H1 (cell line): ENCODE measurements around the gene MRFAP1. TPM values are rescaled to one million over a fixed set of nuclear protein-coding genes. Genes with fewer than 3 reads are reported as not detected.

ENCODE experiments used
- BRCA1 ChIP-seq: IDR thresholded peaks from 2 replicates; pipeline ENCODE4 v1.6.1; 2012; ENCODE audit warnings: low read depth, low read length, improper control_type of control experiment
- EGR1 ChIP-seq: IDR thresholded peaks from 2 replicates; pipeline ENCODE4 v1.6.1; 2011; ENCODE audit warnings: low read depth, low read length, borderline replicate concordance
- polyA plus RNA-seq, 7 experiments: library from polyadenylated mRNA; depleted of rRNA in 3 of 7; stranded (reverse) in 5 of 7; unstranded in 2 of 7; fragments of >200 nt in 5 of 7; fragments of 200-250 nt in 2 of 7; gene quantifications; 1 replicate in 5 of 7; 2 replicates in 1 of 7; 4 replicates in 1 of 7; pipeline versions ENCODE4 v1.2.1 to v1.2.3, GENCODE V29; 2011 to 2013; ENCODE audit warnings: missing spikeins in 2 of 7, mixed read lengths in 2 of 7
- total RNA-seq: library from RNA; stranded (reverse); fragmentation: NEBNext Ultra II Directional; extraction: Animal tissue kit (Norgen Biotek cat#: 25700); gene quantifications from 2 replicates; pipeline ENCODE4 v1.2.1, GENCODE V29; 2021

MRFAP1 gene
- total and polyA plus RNA-seq, 2 of the 8 experiments (the other 6 are each of a cell fraction or from before 2014, with no cell fraction given): 108 to 307 TPM

GRCh38 chr4:6684656-6685055, 44.2 kb downstream of the MRFAP1 start (continued):
- TF ChIP-seq EGR1: no peak
- no peak for TF ChIP-seq BRCA1
